NCI-H2227 treated with DMSO at 0.1 percent for 48 hours (cell line): ENCODE results near the gene NUFIP2.
"Not testable (repeated sequence)": the region's sequence is repeated elsewhere in the genome, so short reads cannot be mapped to it uniquely, and the experiment has no call there.

ENCODE experiments used
- DNase-seq: peaks from one replicate; lab custom pipeline; 2025; lab: John Stamatoyannopoulos, UW

NUFIP2 gene, protein sequence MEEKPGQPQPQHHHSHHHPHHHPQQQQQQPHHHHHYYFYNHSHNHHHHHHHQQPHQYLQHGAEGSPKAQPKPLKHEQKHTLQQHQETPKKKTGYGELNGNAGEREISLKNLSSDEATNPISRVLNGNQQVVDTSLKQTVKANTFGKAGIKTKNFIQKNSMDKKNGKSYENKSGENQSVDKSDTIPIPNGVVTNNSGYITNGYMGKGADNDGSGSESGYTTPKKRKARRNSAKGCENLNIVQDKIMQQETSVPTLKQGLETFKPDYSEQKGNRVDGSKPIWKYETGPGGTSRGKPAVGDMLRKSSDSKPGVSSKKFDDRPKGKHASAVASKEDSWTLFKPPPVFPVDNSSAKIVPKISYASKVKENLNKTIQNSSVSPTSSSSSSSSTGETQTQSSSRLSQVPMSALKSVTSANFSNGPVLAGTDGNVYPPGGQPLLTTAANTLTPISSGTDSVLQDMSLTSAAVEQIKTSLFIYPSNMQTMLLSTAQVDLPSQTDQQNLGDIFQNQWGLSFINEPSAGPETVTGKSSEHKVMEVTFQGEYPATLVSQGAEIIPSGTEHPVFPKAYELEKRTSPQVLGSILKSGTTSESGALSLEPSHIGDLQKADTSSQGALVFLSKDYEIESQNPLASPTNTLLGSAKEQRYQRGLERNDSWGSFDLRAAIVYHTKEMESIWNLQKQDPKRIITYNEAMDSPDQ

DNA sequence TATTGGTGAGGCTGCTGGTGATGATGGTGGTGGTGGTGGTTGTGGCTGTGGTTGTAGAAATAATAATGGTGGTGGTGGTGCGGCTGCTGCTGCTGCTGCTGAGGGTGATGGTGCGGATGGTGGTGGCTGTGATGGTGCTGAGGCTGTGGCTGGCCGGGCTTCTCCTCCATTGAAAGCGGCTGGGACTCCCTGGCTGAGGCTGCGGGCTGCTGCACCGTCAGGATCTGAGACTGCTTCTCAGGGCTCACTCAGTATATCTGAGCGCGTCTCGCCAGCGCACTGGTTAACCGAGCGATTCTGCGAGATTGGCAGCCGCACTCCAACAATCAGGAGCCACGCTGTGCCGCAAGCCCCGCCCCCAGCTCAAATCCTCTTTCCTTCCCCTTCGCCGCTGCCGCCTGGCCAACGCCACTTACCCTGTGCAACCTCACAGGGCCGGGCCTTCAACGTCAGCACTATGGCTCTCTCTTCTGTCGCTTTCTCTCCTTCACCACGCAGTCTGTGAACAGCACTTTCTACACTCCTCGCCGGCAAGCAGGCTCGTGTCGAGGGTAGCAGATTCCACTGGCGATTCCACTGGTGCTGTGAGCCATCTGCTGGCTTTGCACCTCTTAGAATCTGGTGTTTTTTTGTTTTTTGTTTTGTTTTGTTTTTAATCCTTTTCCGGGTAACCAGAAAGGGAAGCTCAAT is at the start of gene NUFIP2:
Gene NUFIP2, minus strand, starts transcription at position 259 of the 690 bp plus-strand sequence. Its CDS starts 89 bp downstream, at position 170.
- peak; percentile 96 for DNase-seq

DNA sequence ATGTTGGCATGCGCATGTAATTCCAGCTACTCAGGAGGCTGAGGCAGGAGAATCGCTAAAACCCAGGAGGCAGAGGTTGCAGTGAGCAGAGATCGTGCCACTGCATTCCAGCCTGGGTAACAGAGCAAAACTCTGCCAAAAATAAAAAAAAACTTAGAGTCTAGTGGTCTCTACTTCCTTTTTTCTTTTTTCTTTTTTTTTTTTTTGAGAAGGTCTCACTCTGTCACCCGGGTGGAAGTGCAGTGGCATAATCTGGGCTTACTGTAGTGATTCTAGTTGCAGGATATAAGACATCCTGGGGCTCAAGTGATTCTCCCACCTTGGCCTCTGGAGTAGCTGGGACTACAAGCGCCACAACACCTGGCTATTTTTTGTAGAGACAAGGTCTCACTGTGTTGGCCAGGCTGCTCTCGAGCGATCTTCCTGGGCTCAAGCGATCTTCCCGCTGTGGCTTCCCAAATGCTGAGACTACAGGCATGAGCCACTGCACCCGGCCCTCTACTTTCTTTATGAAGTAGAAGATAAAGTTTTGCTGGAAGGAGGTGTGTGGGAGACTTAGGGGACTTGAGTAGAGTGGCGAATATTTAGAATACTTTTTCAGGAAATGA is 48.3 kb upstream of the NUFIP2 start:
- DNase-seq: no peak

DNA sequence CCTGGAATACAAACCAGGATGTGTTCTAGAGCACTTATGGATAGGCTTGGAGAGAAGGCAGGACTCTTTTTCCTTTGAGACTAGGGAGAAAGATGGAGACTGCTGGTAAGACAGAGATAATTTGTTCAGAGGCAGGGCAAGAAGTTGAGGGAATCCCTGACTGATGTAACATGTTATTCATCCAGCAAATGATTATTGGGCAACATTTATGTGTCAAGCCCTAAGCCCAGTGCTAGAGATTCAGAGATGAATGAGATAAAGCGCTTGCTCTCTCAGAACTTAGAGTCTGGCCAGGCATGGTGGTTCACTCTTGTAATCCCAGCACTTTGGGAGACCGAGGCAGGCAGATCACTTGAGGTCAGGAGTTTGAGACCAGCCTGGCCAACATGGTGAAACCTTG is 47.8 kb upstream of the NUFIP2 start:
- no peak for DNase-seq

DNA sequence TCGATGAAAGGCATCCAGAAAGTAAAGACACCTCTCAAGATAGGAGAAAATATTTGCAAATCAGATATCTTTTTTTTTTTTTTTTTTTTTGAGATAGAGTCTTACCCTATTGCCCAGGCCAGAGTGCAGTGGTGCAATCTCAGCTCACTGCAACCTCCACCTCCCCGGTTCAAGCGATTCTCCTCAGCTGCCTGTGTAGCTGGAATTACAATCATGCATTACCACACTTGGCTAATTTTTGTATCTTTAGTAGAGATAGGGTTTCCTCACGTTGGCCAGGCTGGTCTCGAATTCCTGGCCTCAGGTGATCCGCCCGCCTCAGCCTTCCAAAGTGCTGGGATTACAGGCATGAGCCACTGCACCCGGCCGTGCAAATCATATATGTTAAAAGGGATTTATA is 45.1 kb upstream of the NUFIP2 start:
- DNase-seq: not testable (repeated sequence)

DNA sequence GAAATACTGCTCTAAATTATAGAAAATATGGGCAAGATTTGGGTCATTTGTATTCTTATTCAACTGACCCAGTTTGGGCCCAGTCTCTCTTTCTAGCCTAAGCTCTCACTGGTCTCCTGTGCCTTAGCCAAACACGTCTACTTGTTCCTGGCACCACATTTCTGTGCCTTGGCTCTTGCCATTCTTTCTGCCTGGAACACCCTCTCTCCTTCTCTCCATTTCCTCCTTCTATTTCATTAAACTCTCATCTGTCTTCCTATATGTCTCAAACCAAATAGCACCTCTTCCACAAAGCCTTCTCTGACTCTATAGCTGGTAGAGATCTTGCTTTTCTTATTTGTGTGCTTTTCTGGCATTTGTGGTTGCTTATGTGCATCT is 37.7 kb upstream of the NUFIP2 start:
- no peak for DNase-seq

DNA sequence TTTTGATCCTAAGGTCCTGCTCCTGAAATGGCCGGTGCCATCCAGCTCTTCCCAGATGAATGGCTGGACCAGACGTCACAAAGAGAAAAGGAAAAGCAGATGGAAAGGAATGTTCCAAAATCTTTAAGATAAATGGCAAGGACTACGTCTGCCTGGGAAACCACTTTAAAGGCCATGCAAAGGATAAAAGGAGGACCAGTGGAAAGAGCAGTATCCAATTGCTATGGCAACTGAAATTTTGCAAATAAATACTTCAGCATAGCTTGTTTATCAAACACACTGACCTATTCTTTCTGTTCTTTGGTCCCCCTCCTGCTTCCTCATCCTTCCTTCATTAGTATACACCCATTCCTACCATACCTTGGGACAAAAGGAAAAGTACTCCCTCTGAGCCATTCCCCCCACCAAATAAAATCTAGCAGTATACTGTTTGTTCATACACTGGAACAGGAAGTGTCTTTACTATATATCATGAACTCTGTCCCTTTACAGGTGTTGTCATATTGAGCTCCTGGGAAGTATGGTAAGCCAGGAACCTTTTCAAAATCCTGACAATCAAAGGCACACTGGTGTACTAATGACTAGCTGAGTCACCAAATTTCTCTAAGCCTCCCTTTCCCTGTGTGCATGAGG is 37.2 kb upstream of the NUFIP2 start:
- no peak for DNase-seq

DNA sequence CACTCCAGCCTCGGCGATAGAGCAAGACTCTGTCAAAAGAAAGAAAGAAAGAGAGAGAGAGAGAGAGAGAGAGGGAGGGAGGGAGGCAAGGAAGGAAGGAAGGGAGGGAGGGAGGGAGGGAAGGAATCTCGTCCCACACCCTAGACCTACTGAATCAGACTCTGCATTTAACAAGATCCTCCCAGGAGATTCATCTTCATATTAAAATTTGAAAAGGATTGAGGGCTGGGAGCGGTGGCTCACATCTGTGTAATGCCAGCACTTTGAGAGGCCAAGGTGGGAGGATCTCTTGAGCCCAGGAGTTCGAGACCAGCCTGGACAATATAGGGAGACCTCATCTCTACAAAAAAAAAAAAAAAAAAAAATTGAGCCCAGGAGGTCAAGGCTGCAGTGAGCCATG is 33.5 kb upstream of the NUFIP2 start:
- no peak for DNase-seq

DNA sequence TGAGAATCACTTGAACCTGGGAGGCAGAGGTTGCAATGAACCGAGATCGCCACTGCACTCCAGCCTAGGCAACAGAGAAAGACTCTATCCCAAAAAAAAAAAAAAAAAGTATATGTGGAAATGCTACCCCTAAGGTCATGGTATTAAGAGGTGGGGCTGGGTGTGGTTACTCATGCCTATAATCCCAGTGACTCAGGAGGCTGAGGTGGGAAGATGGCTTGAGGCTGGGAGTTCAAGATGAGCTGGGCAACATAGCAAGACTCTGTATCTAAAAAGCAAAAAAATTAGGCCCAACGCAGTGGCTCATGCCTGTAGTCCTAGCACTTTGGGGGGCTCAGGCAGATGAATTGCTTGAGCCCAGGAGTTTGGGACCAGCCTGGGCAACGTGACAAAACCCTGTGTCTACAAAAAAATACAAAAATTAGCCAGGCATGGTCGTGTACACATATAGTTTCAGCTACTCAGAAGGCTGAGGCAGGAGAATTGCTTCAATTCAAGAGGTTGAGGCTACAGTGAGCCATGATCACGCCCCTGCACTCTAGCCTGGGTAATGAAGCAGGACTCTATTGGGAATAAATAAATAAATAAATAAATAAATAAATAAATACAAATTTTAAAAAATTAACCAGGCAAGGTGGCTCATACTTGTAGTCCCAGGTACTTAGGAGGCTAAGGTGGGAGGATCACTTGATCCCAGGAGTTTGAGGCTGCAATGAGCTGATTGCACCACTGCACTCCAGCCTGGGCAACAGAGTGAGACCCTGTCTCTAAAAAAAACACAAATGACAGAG is 32.3 kb upstream of the NUFIP2 start:
- no peak for DNase-seq

DNA sequence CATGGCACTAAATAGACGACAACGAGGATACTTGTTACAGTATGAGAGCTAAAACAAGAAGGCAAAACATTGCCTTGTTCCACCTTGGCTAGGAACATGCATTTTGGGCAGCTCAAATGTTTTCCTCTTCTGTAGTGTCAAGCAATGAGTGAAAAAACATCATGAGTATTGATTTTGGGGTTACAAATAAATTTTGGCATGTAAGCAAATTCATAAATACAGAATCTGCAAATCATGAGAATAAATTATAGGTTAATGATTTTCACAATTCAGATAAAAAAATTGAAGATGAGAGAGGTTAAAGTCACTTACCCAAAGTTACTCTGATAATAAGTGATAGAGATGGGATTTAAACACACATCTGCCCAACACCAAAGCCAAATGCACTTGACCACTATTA is 28.4 kb upstream of the NUFIP2 start:
- DNase-seq: no peak

DNA sequence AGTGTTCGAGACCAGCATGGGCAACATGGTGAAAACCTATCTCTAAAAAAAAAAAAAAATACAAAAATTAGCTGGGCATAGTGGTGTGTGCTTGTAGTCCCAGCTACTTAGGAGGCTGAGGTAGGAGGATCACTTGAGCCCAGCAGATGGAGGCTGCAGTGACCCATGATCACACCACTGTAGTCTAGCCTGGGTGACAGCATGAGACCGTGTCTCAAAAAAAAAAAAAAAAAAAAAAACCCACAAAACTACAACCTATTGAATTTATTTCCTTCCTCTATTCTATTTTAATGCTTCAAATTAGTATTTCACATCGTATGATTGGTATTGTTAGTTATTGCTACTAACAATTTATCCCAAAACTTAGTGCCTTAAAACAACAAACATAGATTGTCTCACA is 9.4 kb upstream of the NUFIP2 start:
- no peak for DNase-seq

DNA sequence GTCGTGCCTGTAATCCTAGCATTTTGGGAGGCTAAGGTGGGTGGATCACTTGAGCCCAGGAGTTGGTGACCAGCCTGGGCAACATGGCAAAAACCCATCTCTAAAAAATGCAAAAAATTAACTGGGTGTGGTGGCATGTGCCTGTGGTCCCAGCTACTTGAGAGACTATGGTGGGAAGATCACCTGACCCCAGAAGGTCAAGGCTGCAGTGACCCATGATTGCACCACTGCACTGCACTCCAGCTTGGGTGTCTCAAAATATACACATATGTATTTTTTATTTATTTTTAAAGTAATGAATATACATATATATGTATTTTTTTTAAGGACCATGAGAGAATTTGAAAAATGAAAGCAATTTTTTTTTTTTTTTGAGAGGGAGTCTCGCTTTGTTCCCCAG is 5.1 kb upstream of the NUFIP2 start:
- DNase-seq: no peak

DNA sequence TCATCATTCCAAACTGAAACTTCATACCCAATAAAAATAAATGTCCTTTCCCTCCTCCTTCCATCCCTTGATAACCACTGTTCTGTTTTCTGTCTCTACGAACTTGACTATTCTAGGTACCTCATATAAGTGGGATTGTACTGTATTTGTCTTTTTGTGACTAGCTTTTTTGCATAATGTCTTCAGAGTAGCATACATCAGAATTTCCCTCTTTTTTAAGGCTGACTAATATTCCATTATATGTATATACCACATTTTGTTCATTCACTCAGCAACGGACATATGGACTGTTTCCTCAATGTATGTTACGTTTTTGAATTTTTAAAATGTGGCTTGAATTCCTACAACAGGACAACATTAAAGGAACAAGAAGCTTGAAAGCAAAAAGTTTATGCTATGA is 1.5 kb upstream of the NUFIP2 start:
- DNase-seq: no peak

DNA sequence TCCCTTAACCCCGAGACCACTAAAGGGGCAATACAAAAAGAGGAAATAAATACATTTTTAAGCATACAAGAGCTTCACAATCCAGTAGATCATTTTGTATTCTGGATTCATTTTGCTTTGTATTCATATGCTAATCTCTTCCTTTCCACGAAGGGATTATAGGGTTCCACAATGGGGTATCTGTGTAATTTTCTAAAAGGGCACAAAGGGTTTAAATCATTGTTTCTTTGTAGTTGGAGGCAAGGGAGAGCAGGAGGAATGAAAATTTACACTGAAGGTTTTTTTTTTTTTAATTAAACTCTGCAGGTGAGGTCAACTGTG is 592 bp upstream of the NUFIP2 start:
- no peak for DNase-seq

DNA sequence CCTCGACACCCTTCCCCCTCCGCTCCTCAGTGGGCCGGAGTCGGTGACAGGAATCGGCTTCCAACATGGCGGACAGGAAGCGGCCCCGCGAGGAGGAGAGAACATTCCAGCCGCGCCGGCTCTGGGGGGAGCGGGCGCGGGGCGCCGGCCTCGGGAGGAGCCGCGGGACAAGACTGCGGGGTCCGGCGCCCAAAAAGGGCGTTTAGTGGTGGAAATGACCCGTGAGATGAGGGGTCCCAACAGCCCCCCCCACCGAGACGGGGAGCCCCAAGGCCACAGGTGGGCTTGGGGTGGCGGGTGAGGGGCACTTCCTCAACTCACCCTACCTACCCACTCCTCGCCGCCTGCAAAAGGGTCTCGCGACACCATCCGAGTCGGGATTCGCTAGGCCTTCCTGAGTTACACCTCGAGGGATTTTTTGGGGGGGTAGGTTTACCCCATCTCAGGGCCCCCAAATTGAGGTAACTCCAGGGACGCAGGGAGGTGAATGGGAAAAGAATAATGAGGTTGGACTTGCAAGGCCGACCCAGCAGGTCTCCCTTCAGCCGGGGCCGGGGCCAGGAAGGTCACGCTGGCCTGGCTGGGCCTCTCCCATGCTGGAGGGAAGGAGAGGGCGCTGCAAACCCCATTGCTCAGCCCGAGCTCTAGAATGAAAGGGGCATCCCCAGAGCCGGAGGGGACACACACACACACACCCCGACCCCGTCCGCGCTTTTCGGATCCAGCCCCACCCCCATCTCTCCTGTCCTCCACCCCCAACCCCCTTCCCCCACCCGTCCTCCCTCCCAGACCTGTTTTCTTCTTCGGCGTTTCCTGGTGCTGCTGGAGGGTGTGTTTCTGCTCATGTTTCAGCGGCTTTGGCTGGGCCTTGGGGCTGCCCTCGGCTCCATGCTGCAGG is 707 bp downstream of the NUFIP2 start:
- DNase-seq: peak; percentile 2

DNA sequence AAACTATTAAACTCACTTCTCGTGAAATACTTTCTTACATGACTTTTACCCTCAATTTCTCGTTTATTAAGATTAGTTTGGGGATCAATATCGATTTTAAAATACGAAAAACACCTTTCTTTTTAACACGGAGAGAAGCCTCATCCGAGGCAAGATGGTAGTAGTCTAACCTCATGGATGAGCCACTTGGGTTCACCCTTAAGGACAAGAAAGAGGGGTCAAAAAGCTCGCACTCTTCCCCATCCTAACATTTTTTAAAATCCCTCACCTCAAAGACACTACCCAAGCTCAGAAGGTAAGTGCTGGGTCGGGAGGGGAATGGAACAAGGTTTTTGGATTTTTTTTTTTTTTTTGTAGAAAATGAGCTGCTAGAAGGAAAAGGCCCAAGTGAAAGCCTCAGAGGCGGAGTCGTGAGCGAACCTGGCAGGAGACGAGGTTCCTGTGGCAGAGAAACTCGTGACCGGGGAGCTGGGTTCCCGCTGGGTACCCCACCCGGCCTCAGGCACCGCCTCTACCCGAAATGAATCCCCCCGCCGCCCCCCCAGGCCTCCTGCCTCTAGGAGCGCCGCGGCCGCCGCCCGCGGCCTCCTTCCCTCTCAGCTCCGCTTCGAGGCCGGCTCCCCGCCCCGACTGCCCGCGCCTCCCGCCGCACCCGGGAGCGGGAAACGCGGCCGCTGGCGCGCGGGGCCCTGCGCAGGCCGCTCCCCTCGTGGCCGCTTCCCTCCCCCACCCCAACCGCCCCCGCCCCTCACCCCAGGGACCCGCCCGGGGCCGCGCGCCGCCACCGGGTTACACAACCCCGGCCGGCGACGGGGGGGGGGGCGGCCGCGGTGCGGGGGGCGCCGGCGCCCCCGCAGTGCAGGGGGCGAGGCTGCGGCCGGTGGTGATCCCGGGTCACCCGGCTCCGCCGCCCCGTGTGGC is 1.6 kb downstream of the NUFIP2 start:
- DNase-seq: no peak

DNA sequence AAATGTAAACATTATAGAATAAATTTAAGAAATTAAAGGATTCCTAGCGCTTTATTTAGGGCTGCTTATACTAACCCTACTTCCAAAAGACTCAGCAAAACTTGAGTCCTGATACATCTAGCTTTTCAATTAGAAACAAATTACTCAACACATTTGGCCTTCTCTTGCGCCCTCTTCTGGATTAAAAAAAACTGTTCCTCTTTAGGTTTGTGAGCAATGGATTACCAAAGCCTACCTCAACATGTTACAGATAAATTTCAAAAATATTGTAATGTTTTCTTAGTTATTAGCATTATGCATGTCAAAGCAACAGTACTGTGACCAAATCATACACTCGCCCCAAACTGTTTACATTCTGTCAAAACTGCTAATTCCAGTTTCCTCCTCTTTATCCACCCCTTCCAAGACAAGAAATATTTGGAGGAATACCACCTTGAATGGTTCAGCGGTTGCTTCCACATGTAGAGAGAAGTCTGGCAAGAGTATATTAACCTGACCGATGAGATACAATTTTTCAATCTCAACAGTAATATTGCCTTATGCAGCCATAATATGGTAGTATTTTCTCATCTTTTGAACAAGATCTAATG is 2.7 kb downstream of the NUFIP2 start:
- peak; percentile 20 for DNase-seq

DNA sequence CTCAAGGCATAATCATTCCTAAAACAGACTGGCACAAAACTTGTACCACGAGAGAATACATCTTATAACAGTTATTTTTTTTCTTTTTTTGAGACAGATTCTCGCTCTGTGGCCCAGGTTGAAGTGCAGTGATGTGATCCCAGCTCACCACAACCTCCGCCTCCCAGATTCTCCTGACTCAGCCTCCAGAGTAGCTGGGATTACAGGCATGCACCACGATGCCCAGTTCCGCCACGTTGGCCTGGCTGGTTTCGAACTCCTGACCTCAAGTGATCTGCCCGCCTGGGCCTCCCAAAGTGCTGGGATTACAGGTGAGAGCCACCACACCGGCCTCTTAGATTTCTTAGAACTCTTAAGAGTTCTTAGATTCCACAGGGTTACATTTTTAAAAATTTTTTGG is 4.1 kb downstream of the NUFIP2 start:
- no peak for DNase-seq

DNA sequence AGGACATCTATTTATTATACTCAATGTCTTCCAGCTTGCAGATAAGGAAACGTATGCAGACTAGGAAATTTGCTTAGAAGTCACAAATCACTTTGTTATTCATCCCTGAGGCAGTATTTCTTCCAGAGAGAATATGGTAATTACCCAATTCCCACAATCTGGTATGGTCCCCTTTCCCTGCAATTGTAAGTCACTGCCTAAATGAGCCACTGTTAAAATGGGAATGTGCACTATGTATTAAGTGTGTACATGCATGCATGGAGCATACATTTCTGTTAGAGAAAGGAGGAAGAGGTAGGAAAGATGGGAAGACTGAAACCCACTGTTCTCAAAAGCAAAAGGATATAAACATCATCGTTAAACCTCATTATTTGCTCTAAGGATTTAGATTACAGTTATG is 10.0 kb downstream of the NUFIP2 start:
- no peak for DNase-seq

DNA sequence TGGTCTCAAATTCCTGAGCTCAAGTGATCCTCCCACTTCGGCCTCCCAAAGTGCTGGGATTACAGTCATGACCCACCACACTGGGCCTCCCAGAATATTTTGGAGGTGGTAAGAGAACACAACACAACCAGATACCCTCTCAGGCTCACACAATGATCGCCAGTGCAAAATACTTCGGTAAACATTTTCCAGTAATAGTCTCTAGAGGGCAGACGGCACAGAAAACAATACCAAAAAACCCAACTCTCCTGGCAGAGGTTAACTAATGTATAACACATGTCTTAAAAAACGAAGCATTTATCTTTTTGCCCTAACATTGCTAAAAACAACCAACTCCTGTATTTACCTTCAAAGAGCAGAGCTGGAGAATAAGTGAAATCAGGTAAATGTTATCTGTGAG is 10.5 kb downstream of the NUFIP2 start:
- no peak for DNase-seq
